GM12878 (cell line): ENCODE data around the gene PCDH1. TPM values are rescaled to one million over a fixed set of nuclear protein-coding genes. Genes with fewer than 3 reads are reported as not detected.

ENCODE experiments used
- ATAC-seq: fragments of 200-7000 bp; cut with Tn5 transposase; 3 replicates; pipeline ENCODE4 v1.9.1; 2020; ENCODE audit warnings: mild to moderate bottlenecking, moderate library complexity
- BruUV-seq: library from RNA; stranded (reverse); fragments of 400-500 nt; replicated peaks from 2 replicates; lab custom pipeline; 2021; lab: Mats Ljungman, UMichigan
- CTCF ChIA-PET: fragments of 300-600 bp; sonication (Branson Sonifier 250); formaldehyde crosslinking; extraction: SDS; loops from one replicate; lab custom pipeline; 2021; ENCODE audit warnings: inconsistent platforms; lab: Yijun Ruan, JAX
- POLR2A ChIA-PET: fragments of 350-600 bp; formaldehyde crosslinking; extraction: SDS; loops from one replicate; lab custom pipeline; 2021; ENCODE audit warnings: inconsistent platforms; lab: Charles Lee
- RAD21 ChIA-PET: fragments of 300-600 bp; sonication (Branson Sonifier 250); formaldehyde crosslinking; loops from one replicate; lab custom pipeline; 2023; ENCODE audit warnings: antibody characterized with exemption; ENCODE audit not compliant: unreplicated experiment; lab: Charles Lee
- SMC1A ChIA-PET: fragments of 300-600 bp; sonication (Branson Sonifier 250); formaldehyde crosslinking; loops from one replicate; lab custom pipeline; 2023; ENCODE audit not compliant: unreplicated experiment, uncharacterized antibody; lab: Charles Lee
- DNase-seq: peaks from one replicate; pipeline ENCODE4 v3.0.0-alpha.2; 2011; ENCODE audit warnings: low read depth, low spot score
- FAIRE-seq: peaks from 3 replicates; lab custom pipeline; 2011; peaks lifted over from hg19 to GRCh38; lab: Jason Lieb, UNC
- H2AFZ ChIP-seq: 2 replicates; pipeline ENCODE4 v1.6.0; 2011; ENCODE audit warnings: low read depth, low read length, control low read depth; ENCODE audit not compliant: control insufficient read depth
- H3K27ac ChIP-seq: 2 replicates; pipeline ENCODE4 v1.5.1; 2011; ENCODE audit warnings: control low read depth; ENCODE audit not compliant: control insufficient read depth, insufficient read depth
- H3K27me3 ChIP-seq, 2 experiments: replicated peaks in 1 of 2; 2 replicates each; pipeline versions ENCODE4 v1.6.0 to v1.6.1; 2011; ENCODE audit warnings: low read length in 1 of 2; ENCODE audit not compliant: control insufficient read depth in 2 of 2, insufficient read depth in 2 of 2
- H3K36me3 ChIP-seq, 2 experiments: 2 replicates each; pipeline ENCODE4 v1.5.1; 2011; ENCODE audit warnings: low read length in 1 of 2; ENCODE audit not compliant: control insufficient read depth in 2 of 2, insufficient read depth in 2 of 2
- H3K4me1 ChIP-seq: 2 replicates; pipeline ENCODE4 v1.6.1; 2011; ENCODE audit warnings: mild to moderate bottlenecking, low read length, moderate library complexity, mixed read lengths; ENCODE audit not compliant: control insufficient read depth, insufficient read depth
- H3K4me2 ChIP-seq: 2 replicates; pipeline ENCODE4 v1.6.0; 2011; ENCODE audit warnings: control low read depth; ENCODE audit not compliant: control insufficient read depth, insufficient read depth
- H3K4me3 ChIP-seq: fragments of 200-600 bp; sonication (generic); 2 replicates; pipeline ENCODE4 v1.5.1; 2016
- H3K79me2 ChIP-seq: 2 replicates; pipeline ENCODE4 v1.6.0; 2011; ENCODE audit warnings: low read length; ENCODE audit not compliant: control insufficient read depth, insufficient read depth
- H3K9ac ChIP-seq: 2 replicates; pipeline ENCODE4 v1.8.0; 2011; ENCODE audit warnings: low read length, control low read depth, mixed read lengths; ENCODE audit not compliant: control insufficient read depth, insufficient read depth
- H3K9me3 ChIP-seq: replicated peaks from 3 replicates; pipeline ENCODE4 v1.5.1; 2011; ENCODE audit warnings: mild to moderate bottlenecking, low read length; ENCODE audit not compliant: control insufficient read depth, insufficient read depth
- H4K20me1 ChIP-seq: 2 replicates; pipeline ENCODE4 v1.6.0; 2011; ENCODE audit not compliant: control insufficient read depth, insufficient read depth
- ATF3 ChIP-seq: IDR thresholded peaks from 2 replicates; pipeline ENCODE4 v1.6.1; 2011; ENCODE audit warnings: low read depth, mild to moderate bottlenecking, low read length, moderate library complexity, borderline replicate concordance; ENCODE audit errors: extremely low read depth
- CBFB ChIP-seq: IDR thresholded peaks from 2 replicates; pipeline ENCODE4 v1.6.1; 2016; ENCODE audit warnings: antibody characterized with exemption, low read depth
- CHD1 ChIP-seq: IDR thresholded peaks from 2 replicates; pipeline ENCODE4 v1.6.1; 2012; ENCODE audit warnings: low read depth, low read length, improper control_type of control experiment
- CHD2 ChIP-seq: IDR thresholded peaks from 2 replicates; pipeline ENCODE4 v1.6.1; 2011; ENCODE audit warnings: low read depth, low read length, improper control_type of control experiment, borderline replicate concordance
- E4F1 ChIP-seq: fragments of 450-650 bp; IDR thresholded peaks from 2 replicates; pipeline ENCODE4 v1.6.1; 2018; ENCODE audit warnings: borderline replicate concordance, mild to moderate bottlenecking; ENCODE audit not compliant: partially characterized antibody
- FOXK2 ChIP-seq: fragments of 450-650 bp; IDR thresholded peaks from 2 replicates; pipeline ENCODE4 v1.6.1; 2017; ENCODE audit warnings: mild to moderate bottlenecking, moderate library complexity
- IRF4 ChIP-seq: IDR thresholded peaks from 2 replicates; pipeline ENCODE4 v1.6.1; 2011; ENCODE audit warnings: low read depth, low read length
- MLLT1 ChIP-seq: fragments of 450-650 bp; IDR thresholded peaks from 2 replicates; pipeline ENCODE4 v1.6.1; 2016; ENCODE audit warnings: mild to moderate bottlenecking
- RAD51 ChIP-seq: fragments of 450-650 bp; IDR thresholded peaks from 2 replicates; pipeline ENCODE4 v1.6.1; 2016; ENCODE audit warnings: moderate library complexity, mild to moderate bottlenecking, inconsistent platforms
- REST ChIP-seq: IDR thresholded peaks from 2 replicates; pipeline ENCODE4 v1.6.1; 2012; ENCODE audit warnings: mild to moderate bottlenecking, low read depth, low read length
- ZNF622 ChIP-seq: fragments of 450-650 bp; IDR thresholded peaks from 2 replicates; pipeline ENCODE4 v1.6.1; 2017; ENCODE audit warnings: mild to moderate bottlenecking, inconsistent platforms
- WGBS: methylation state at CpG from one replicate; pipeline ENCODE4 v1.1.6; 2016; ENCODE audit warnings: low lambda C conversion rate; ENCODE audit not compliant: insufficient replicate concordance, insufficient coverage; ENCODE audit errors: missing lambda C conversion rate; 5-methylcytosine and 5-hydroxymethylcytosine counted together
- in situ Hi-C: fragments of 300-500 bp; cut with MboI; formaldehyde crosslinking; loops from 9 replicates; pipeline ENCODE4 v1.14.3; 2018; ENCODE audit warnings: mixed read lengths
- intact Hi-C: fragments of 100-400 bp; cut with micrococcal nuclease; formaldehyde crosslinking; loops from one replicate; pipeline ENCODE4 v1.14.2; 2022; ENCODE audit not compliant: unreplicated experiment
- polyA plus RNA-seq, 11 experiments: library from polyadenylated mRNA; depleted of rRNA in 4 of 11; unstranded in 6 of 11; stranded (reverse) in 5 of 11; fragments of >200 nt; fragmentation: Nextera tagmentation in 4 of 11; fragmentation: Illumina TruSeq in 1 of 11; extraction: Ambion mirVana in 4 of 11; extraction: Trizol in 1 of 11; gene quantifications; 1 replicate in 1 of 11; 2 replicates in 10 of 11; pipeline versions ENCODE4 v1.2.1 to v1.2.3, GENCODE V29; 2011 to 2016; ENCODE audit warnings: inconsistent platforms in 2 of 11, missing spikeins in 2 of 11, low read depth in 1 of 11
- total RNA-seq, 4 experiments: library from RNA; depleted of rRNA in 3 of 4; stranded (reverse); fragments of >200 nt in 3 of 4; fragmentation: Illumina TruSeq in 1 of 4; extraction: Trizol in 1 of 4; gene quantifications; 2 replicates each; pipeline versions ENCODE4 v1.2.1 to v1.2.3, GENCODE V29; 2013 to 2021

PCDH1 gene
- total and polyA plus RNA-seq, 10 of the 15 experiments (the other 5 are each of a cell fraction or from before 2014, with no cell fraction given) = 0.07 to 0.36 (median 0.16) TPM; not detected in 7

DNA sequence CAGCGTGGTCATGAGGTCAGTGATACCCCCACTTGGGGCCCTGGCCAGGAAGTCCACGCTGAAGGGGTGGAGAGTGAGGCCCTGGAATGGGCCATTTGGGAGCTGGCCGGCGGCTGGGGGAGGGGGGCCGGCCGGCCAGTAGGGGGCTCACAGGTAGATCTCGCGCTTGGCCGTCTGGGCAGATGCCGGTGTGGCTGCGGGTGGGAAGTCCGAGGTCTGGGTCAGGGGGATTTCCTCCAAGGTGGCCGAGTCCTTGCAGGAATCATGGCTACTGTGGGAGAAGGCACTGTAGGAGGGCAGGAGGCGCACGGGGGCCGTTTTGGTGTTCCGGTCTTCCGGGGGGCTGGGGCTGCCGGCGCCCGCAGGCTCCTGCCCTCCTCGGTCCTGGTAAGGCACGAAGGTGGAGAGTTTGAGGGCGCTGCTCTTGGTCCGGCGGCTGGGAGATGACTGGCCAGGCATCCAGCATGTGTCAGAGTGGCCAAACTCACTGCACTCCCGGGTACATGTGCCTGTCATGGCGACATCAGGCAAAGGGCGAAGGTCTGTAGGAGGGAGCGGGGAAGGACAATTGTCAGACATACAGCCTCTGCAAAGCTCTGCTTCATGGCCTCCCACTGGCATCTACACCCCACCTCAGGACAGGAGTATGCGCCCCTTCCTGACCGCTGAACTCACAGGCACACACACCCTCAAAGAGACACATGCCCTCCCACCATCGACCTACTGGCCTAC, 24.1 kb downstream of the PCDH1 start:
- Histone ChIP-seq H2AFZ (no peak overlapping the region), H3K27me3 (no peaks in the 10 kb centered on the region), H3K9me3 (no peaks in the 10 kb centered on the region), H3K4me2 (no peak overlapping the region), H3K27ac (no peak overlapping the region), H3K79me2 (no peaks in the 10 kb centered on the region), H3K36me3 (no peaks in the 10 kb centered on the region), H4K20me1 (no peaks in the 10 kb centered on the region), H3K4me3 (no peak overlapping the region), H3K4me1 (peaks cover 3% of the 10 kb centered on the region), H3K9ac (no peak overlapping the region)
- in situ Hi-C loops = no loop called here
- 63% methylated on average over 27 of the region's 33 CpGs for WGBS
- BruUV-seq = no TSS peak
- ChIA-PET POLR2A (interaction anchor here (0.6 kb wide), 1 partner anchor 719 kb away, joined by 11 read pairs; no protein-coding TSS in a partner anchor), SMC1A (no interaction called here), CTCF (no interaction called here), RAD21 (no interaction called here)
- DNase-seq (no peak), ATAC-seq (no peak), FAIRE-seq (no peak)
- intact Hi-C loops = no loop called here
- TF ChIP-seq CHD1 (no peak), ZNF622 (no peak), CBFB (no peak), ATF3 (no peak), FOXK2 (no peak), REST (no peak), E4F1 (no peak), IRF4 (no peak), CHD2 (no peak), MLLT1 (no peak), RAD51 (no peak)
